SK-N-SH treated with all-trans-retinoic acid at 6 μM for 48 hours (cell line): ENCODE data around the gene MUC5B.
"Not testable (repeated sequence)": the region's sequence is repeated elsewhere in the genome, so short reads cannot be mapped to it uniquely, and the experiment has no call there.

ENCODE experiments used
- BACH2 ChIP-seq: fragments of 250-450 bp; sonication (Bioruptor Pico); IDR thresholded peaks from 2 replicates; pipeline ENCODE4 v1.9.0; 2021; ENCODE audit warnings: mild to moderate bottlenecking, borderline replicate concordance
- PATZ1 ChIP-seq: fragments of 250-450 bp; sonication (Bioruptor Pico); IDR thresholded peaks from 2 replicates; pipeline ENCODE4 v1.8.0; 2020; ENCODE audit warnings: mild to moderate bottlenecking, moderate library complexity, borderline replicate concordance
- POU6F1 ChIP-seq: fragments of 250-450 bp; sonication (Bioruptor Pico); IDR thresholded peaks from 2 replicates; pipeline ENCODE4 v1.8.0; 2021; ENCODE audit warnings: low read depth, mild to moderate bottlenecking, moderate library complexity, borderline replicate concordance
- RARB ChIP-seq: fragments of 250-450 bp; sonication (Bioruptor Pico); IDR thresholded peaks from 2 replicates; pipeline ENCODE4 v1.8.0; 2021; ENCODE audit warnings: mild to moderate bottlenecking, moderate library complexity
- TCF4 ChIP-seq: fragments of 250-450 bp; sonication (Bioruptor Pico); IDR thresholded peaks from 2 replicates; pipeline ENCODE4 v1.8.0; 2021; ENCODE audit warnings: mild to moderate bottlenecking, moderate library complexity, borderline replicate concordance
- TOX ChIP-seq: fragments of 250-450 bp; sonication (Bioruptor Pico); IDR thresholded peaks from 2 replicates; pipeline ENCODE4 v1.8.0; 2021; ENCODE audit warnings: mild to moderate bottlenecking, moderate library complexity, borderline replicate concordance
- ZNF565 ChIP-seq: fragments of 450-650 bp; formaldehyde crosslinking; conservative IDR thresholded peaks from 2 replicates; pipeline ENCODE4 v1.5.0; 2020; ENCODE audit warnings: low read depth, mild to moderate bottlenecking, moderate library complexity
- ZNF70 ChIP-seq: fragments of 450-650 bp; formaldehyde crosslinking; IDR thresholded peaks from 2 replicates; pipeline ENCODE4 v1.5.0; 2020; ENCODE audit warnings: mild to moderate bottlenecking, moderate library complexity
- ZNF8 ChIP-seq: fragments of 450-650 bp; formaldehyde crosslinking; IDR thresholded peaks from 2 replicates; pipeline ENCODE4 v1.5.0; 2020; ENCODE audit warnings: mild to moderate bottlenecking, moderate library complexity

DNA sequence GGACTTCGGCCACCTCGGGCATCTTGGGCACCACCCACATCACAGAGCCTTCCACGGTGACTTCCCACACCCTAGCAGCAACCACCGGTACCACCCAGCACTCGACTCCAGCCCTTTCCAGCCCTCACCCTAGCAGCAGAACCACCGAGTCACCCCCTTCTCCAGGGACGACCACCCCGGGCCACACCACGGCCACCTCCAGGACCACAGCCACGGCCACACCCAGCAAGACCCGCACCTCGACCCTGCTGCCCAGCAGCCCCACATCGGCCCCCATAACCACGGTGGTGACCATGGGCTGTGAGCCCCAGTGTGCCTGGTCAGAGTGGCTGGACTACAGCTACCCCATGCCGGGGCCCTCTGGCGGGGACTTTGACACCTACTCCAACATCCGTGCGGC, 20.7 kb downstream of the MUC5B start:
- TF ChIP-seq ZNF8 (CRISPR knock-in tag); ZNF70; TCF4; TOX (CRISPR knock-in tag); POU6F1 (CRISPR knock-in tag); ZNF565; PATZ1 (CRISPR knock-in tag); BACH2 (CRISPR knock-in tag); RARB: not testable (repeated sequence)
